GM12874 (cell line): ENCODE measurements around the gene FLT1.

ENCODE experiments used
- TF ChIP-seq, protein P1 (sequence below): IDR thresholded peaks from 2 replicates; pipeline ENCODE4 v1.5.1; 2011; ENCODE audit warnings: low read depth, mild to moderate bottlenecking, control low read depth, low read length, moderate library complexity; ENCODE audit not compliant: insufficient read depth

The FLT1 gene

DNA sequence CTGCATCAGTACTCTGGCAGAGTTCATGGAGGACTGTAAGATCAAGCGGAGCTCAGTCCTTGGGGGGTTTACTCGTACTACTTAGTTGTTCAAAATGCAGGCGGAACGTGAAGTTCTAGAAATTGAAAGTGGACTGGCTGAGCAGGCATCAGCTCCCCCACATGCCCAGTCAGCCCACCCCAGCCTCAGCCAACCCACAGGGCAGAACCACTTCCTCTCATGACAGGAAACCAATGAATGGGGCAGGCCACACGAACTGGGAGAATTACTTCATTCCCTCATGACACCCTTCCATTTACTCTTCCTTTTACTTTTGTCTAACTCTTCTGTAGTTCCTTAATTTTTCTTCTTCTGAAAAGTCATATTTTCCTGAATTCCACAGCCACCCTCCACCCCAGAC, 71.9 kb downstream of the FLT1 start:
- TF ChIP-seq, protein P1, sequence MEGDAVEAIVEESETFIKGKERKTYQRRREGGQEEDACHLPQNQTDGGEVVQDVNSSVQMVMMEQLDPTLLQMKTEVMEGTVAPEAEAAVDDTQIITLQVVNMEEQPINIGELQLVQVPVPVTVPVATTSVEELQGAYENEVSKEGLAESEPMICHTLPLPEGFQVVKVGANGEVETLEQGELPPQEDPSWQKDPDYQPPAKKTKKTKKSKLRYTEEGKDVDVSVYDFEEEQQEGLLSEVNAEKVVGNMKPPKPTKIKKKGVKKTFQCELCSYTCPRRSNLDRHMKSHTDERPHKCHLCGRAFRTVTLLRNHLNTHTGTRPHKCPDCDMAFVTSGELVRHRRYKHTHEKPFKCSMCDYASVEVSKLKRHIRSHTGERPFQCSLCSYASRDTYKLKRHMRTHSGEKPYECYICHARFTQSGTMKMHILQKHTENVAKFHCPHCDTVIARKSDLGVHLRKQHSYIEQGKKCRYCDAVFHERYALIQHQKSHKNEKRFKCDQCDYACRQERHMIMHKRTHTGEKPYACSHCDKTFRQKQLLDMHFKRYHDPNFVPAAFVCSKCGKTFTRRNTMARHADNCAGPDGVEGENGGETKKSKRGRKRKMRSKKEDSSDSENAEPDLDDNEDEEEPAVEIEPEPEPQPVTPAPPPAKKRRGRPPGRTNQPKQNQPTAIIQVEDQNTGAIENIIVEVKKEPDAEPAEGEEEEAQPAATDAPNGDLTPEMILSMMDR: no peak

DNA sequence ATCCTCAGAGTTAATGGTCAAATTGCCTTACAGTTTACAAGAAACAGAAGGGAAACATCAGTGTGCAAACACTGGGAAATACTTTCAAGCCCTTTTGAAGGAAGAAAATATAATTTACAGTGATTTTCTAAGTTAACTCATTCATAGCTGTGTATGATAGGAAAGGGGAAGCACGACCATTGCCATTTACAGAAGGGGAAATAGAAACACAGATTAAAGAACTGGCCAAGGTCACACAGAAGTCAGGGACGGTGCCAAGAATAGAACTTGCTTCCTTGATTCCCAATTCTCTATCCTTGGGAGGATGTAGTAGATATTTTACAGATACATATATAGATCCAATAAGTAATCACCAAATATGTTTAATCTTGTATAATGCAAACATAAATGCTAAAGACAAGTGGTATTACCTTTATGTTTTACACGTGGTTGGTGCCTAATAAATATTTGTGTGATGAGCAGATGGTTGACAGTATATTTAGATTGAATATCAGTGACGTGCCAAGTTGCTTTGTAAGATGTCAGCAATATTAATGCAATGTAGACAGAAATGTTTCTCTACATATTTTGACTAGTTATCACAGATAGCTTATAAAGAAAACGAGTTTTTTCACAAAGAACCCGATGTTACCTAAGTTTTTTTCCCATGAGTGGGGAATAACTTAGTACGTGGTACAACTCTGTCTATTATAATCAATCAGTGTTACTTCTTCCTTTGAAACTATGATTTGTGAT, 73.1 kb downstream of the FLT1 start:
- TF ChIP-seq, protein P1: no peak

DNA sequence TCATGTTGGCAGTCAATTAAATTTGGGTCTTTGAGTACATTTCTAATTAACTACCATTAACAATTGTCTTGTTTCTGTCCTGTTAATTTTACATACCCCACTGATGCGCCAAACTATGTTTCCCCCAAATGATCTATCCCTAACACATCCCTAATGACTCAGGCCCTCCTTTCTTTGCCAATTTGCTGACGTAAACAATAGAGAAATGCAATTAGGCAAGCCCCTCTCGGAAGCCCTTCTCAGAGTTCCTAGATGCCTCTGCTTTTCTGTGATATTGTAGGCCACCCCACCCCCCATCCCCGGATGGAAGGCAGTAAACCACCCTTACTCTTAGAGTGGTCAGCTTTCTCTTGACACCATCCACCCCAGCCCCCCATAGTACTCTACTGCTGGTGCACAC, 74.2 kb downstream of the FLT1 start:
- TF ChIP-seq, protein P1: no peak

DNA sequence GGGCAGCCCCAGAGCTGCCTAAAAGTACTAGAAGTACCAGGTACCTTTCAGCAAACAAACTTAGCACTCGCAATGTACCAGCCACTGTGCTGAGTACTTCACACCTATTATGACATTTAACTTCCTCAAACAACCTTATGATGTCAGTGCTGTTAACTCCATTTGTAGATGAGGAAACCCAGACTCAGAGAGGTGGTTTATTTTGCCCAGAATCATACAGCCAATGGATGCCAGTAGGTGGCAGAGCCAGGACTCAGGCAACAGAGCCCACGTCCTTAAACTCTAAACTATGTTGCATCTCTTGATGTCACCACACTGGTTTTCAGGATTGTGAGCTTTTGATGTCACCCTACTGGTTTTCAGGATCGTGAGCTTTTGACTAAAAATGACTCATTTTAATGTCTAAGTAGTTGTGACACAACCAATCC, 78.9 kb downstream of the FLT1 start:
- TF ChIP-seq, protein P1: no peak

DNA sequence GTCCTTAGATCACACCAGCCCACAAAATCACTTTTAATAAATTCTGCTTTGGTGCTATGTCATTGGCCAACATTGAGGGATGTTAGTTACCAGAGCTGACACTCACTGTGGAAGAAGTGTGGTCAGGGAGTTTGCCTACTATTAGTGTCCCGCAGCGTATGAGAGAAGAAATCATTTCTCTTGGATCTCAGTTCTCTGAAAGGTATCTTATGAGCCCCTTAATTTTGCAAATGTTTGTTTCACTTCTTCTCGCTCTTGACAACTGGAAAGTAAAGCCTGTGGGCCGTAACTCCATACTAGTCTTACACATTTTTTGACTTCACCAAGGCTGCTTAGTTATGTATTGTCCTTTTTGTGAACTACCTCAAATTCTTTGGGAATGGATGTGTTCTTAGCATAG, 80.9 kb downstream of the FLT1 start:
- TF ChIP-seq, protein P1: no peak

DNA sequence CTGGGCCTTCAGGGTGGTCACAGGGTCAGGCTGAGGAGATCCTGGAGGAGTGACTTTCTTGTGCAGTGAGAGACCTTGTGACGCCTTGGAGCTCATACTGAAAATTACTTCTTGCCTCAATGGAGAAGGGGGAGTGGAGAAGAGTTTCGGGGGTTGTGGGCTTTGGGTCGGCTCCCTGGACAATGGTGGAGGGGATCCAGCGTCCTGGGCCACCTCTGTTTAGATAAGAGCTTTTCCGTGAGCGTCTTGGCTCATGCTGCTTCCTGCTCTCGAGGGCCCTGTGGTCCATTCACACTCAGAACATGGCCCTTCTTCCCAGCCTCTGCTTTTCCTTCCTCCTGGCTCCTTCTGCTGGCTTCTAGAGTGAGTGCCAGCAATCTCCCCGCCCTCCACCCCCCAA, 81.9 kb downstream of the FLT1 start:
- TF ChIP-seq, protein P1: no peak

DNA sequence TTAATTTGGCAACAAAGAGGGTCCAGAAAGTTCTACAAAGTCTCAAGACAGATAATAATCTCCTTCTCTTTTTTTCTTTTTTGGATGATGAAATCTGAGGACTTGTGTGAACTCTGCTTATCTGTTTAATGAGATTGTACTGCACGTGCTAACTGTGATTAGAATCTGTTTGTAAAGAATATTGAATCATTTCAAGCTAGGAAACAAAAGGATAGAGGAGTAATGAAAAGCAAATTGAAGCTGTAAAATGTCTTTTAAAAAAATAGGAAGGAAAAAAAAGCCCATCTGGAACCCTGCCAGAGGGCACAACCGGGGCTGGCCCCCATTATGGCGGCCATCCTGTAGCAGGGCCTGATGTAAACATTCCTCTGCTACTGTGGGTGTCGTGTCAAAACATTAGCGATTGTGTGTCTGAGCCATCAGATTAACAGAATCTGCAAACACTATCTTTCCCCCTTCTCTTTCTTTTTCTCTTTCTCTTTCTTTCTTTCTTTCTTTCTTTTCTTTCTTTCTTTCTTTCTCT, 83.0 kb downstream of the FLT1 start:
- TF ChIP-seq, protein P1: no peak
